Retinal pigment epithelial cell (primary cell): ENCODE measurements around the gene PCMT1.

Experiments
- DNase-seq: peaks from one replicate; pipeline ENCODE4 v3.0.0-alpha.2; 2010; ENCODE audit warnings: low read depth
- H3K4me3 ChIP-seq: 2 replicates; pipeline ENCODE4 v1.5.1; 2011; ENCODE audit warnings: mild to moderate bottlenecking, low read length, control low read depth, moderate library complexity
- CTCF ChIP-seq: conservative IDR thresholded peaks from 2 replicates; pipeline ENCODE4 v1.5.1; 2011; ENCODE audit warnings: low read depth, low read length, control low read depth, inconsistent platforms

Gene PCMT1

GRCh38 chr6:149717588-149718458, 31.7 kb upstream of the PCMT1 start, which contains the start of gene LATS1:
TSS of gene LATS1 (minus strand) at chr6:149718101. CDS start at chr6:149702126, 15,975 bp downstream.
- H3K4me3 ChIP-seq: peak within 1 kb of the TSS; percentile 64
- TF ChIP-seq CTCF: no peak
- no peak for DNase-seq

GRCh38 chr6:149719531-149719930, 30.0 kb upstream of the PCMT1 start:
- no peak for TF ChIP-seq CTCF
- no peak overlapping the region for H3K4me3 ChIP-seq
- DNase-seq: no peak

- no peak overlapping the region for H3K4me3 ChIP-seq
- TF ChIP-seq CTCF: no peak
- DNase-seq: no peak
These were observed 26.3 kb upstream of the PCMT1 start for GRCh38 chr6:149723262-149723661.

- TF ChIP-seq CTCF: peak; percentile 88
- H3K4me3 ChIP-seq: no peak overlapping the region
- DNase-seq: peak; percentile 24
These were observed 25.6 kb upstream of the PCMT1 start for GRCh38 chr6:149723771-149724417.

GRCh38 chr6:149725785-149726184, 23.8 kb upstream of the PCMT1 start:
- TF ChIP-seq CTCF: no peak
- no peak for DNase-seq
- H3K4me3 ChIP-seq: no peak overlapping the region

- no peak for TF ChIP-seq CTCF
- no peak for DNase-seq
These were observed 21.6 kb upstream of the PCMT1 start for GRCh38 chr6:149727793-149728498.

More at GRCh38 chr6:149727793-149728498, 21.6 kb upstream of the PCMT1 start:
- no peak overlapping the region for H3K4me3 ChIP-seq
